ENCODE data around the gene NUP35.
"Not testable (repeated sequence)": the region's sequence is repeated elsewhere in the genome, so short reads cannot be mapped to it uniquely, and the experiment has no call there.

The NUP35 gene

GRCh38 chr2:183149489-183149888 lies 25.2 kb downstream of the NUP35 start:
- no peak for DNase-seq

- DNase-seq: not testable (repeated sequence)
Observed at GRCh38 chr2:183152280-183152679, 28.0 kb downstream of the NUP35 start.

GRCh38 chr2:183153967-183154366 lies 29.7 kb downstream of the NUP35 start:
- DNase-seq: no peak

- DNase-seq: not testable (repeated sequence)
Observed at GRCh38 chr2:183154772-183155171, 30.5 kb downstream of the NUP35 start.

GRCh38 chr2:183157131-183157530 lies 32.9 kb downstream of the NUP35 start:
- no peak for DNase-seq

- no peak for DNase-seq
Observed at GRCh38 chr2:183162362-183162761, 38.1 kb downstream of the NUP35 start.

GRCh38 chr2:183163821-183164649 lies 39.8 kb downstream of the NUP35 start:
- no peak for DNase-seq

GRCh38 chr2:183164650-183165015 lies 40.4 kb downstream of the NUP35 start:
- no peak for DNase-seq

GRCh38 chr2:183166210-183166609 lies 42.0 kb downstream of the NUP35 start:
- DNase-seq: no peak

- DNase-seq: not testable (repeated sequence)
Observed at GRCh38 chr2:183166976-183167375, 42.7 kb downstream of the NUP35 start.

GRCh38 chr2:183172220-183172887 lies 48.1 kb downstream of the NUP35 start:
- no peak for DNase-seq

GRCh38 chr2:183179156-183179555 lies 54.9 kb downstream of the NUP35 start:
- DNase-seq: no peak

- DNase-seq: no peak
Observed at GRCh38 chr2:183185534-183185933, 61.3 kb downstream of the NUP35 start.

- no peak for DNase-seq
Observed at GRCh38 chr2:183186296-183186695, 62.1 kb downstream of the NUP35 start.

GRCh38 chr2:183186766-183187165 lies 62.5 kb downstream of the NUP35 start:
- DNase-seq: no peak

- DNase-seq: no peak
Observed at GRCh38 chr2:183192343-183192742, 68.1 kb downstream of the NUP35 start.

GRCh38 chr2:183193904-183194303 lies 69.7 kb downstream of the NUP35 start:
- DNase-seq: no peak

GRCh38 chr2:183195397-183195796 lies 71.2 kb downstream of the NUP35 start:
- no peak for DNase-seq

GRCh38 chr2:183195998-183196409 lies 71.8 kb downstream of the NUP35 start:
- no peak for DNase-seq

- DNase-seq: no peak
Observed at GRCh38 chr2:183204397-183204796, 80.2 kb downstream of the NUP35 start.

GRCh38 chr2:183207110-183207509 lies 82.9 kb downstream of the NUP35 start:
- no peak for DNase-seq

- no peak for DNase-seq
Observed at GRCh38 chr2:183209395-183210028, 85.3 kb downstream of the NUP35 start.
